HG03039 (cell line): ENCODE measurements around the gene AP1M1.

Experiments
- ATAC-seq: cut with Tn5 transposase; IDR thresholded peaks from one replicate; pipeline ENCODE4 v1.9.1; 2021; ENCODE audit warnings: mild to moderate bottlenecking, moderate library complexity; ENCODE audit not compliant: unreplicated experiment

Gene AP1M1

DNA sequence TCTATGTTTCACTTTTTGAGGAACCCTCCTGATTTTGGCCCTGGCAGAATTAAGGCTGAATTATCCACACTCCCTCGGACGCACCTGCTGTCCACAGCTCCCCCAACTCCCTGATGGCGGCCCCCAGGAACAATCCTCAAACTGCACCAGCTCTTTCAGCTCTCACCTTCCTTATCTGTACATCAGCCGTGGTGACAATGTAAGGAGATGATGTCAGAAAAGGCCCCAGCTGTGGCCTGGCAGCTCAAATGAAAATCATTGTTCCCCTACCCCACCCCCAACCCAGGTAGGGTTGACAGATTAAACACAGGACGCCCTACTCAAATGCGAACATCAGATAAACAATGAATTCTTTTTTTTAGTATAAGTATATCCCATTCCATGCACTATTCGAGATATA, 91.9 kb downstream of the AP1M1 start:
- no peak for ATAC-seq

DNA sequence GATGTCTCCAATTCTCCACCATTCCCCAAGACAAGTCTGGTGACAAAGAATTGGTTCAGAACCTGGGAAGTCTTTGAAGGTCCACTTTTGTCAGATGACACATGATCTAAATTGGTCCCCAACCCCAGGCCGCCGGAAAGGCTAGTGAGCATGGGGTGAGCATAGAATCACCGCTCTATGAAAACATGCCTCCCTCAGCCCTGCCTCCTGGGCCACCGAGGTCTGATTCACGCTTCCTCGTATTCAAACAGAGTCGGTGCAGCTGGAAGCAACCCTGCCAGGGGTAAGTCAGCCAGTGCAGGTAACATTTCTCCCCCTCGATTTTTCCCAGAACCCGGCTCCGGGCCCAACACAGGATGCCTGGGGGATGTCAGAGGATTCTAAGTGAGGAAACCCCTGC, 93.0 kb downstream of the AP1M1 start:
- ATAC-seq = no peak

DNA sequence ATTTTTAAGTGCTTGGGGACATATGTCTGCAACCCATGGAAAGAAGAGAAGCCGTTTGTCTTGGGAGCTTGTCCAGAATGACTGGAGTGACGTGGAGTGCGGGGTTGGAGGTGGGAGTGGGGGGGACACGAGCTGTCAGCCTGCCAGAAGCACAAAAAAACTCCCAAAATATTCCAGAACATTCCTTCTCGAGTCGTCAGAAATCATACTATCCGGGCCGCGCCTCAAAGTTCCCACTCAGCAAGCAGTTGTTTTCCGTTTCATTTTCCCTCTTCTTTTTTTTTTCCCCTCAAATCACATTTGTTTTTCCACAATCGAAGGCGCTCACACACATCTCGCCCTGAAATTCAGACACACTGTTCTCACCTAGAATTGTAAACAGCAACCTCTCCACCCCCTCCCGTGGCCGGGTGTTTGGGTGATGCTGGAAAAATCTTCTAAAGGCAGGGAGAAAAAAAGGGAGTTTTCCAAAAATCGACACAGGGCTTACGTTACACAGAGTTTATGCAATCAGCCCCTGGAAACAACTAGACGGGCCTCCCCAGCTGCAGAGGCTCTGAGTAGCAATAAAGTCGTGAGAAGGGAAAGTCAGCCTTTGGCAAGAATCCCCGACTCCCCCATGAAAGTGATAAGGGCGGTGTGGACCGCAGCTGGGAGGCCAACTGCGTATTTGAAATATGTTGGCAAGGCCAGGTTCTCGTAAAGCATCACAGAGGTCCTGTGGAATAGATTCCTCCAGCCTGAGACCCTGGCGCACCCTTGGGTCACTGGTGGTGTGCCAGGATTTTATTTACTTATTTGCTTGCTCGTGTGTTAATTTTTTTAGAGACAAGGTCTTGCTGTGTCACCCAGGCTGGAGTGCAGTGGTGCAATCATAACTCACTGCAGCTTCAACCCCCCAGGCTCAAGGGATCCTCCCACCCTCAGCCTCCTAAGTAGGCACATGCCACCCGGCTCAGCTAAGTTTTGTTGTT, 95.7 kb downstream of the AP1M1 start:
- ATAC-seq = no peak

DNA sequence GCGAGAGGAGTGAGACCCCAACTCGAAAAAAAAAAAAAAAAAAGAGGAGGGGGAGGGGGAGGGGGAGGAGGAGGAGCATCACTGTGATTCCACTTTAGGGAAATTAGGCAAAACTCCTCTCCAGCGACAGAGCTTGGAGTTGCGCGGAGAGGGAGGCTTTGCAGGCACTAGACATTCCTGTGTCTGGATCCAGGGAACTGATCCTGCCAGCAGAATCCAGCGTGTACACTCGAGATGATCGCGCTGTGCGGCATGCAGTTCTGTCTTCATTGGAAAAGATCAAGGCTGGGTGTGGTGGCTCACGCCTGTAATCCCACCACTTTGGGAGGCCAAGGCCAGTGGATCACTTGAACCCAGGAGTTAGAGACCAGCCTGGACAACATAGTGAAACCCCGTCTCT, 97.3 kb downstream of the AP1M1 start:
- no peak for ATAC-seq
